Vagina (tissue), 2 donors: ENCODE measurements around the gene MELTF. TPM values are rescaled to one million over a fixed set of nuclear protein-coding genes. Genes with fewer than 3 reads are reported as not detected.

Experiments used
- DNase-seq, 2 donors: peaks; one replicate each; pipeline ENCODE4 v3.0.0-alpha.2; 2017; ENCODE audit errors: extremely low spot score in 2 of 2
- H3K27ac ChIP-seq: fragments of 200-600 bp; sonication (generic); one replicate; pipeline ENCODE4 v1.5.1; 2019
- H3K27me3 ChIP-seq: fragments of 200-600 bp; sonication (generic); one replicate; pipeline ENCODE4 v1.5.1; 2019
- H3K36me3 ChIP-seq, 2 donors: fragments of 200-600 bp; sonication (generic); one replicate each; pipeline ENCODE4 v1.5.1; 2017 to 2019
- H3K4me1 ChIP-seq: fragments of 200-600 bp; sonication (generic); one replicate; pipeline ENCODE4 v1.5.1; 2019
- H3K4me3 ChIP-seq, 2 donors: fragments of 200-600 bp; sonication (generic); 1 replicate in 1 of 2; 2 replicates in 1 of 2; pipeline ENCODE4 v1.5.1; 2016 to 2019
- H3K9me3 ChIP-seq: fragments of 200-600 bp; sonication (generic); one replicate; pipeline ENCODE4 v1.5.1; 2019
- POLR2A ChIP-seq, 2 donors: fragments of 450-650 bp; IDR thresholded peaks; one replicate each; pipeline ENCODE4 v1.6.1; 2017; ENCODE audit warnings: antibody characterized with exemption in 2 of 2, mild to moderate bottlenecking in 2 of 2, moderate library complexity in 2 of 2
- POLR2AphosphoS5 ChIP-seq, 2 donors: sonication (generic); formaldehyde crosslinking; IDR thresholded peaks; one replicate each; pipeline ENCODE4 v1.9.0; 2017; ENCODE audit warnings: antibody characterized with exemption in 2 of 2, mild to moderate bottlenecking in 2 of 2, low read depth in 1 of 2; ENCODE audit not compliant: insufficient read depth in 1 of 2
- intact Hi-C: fragments of 100-400 bp; cut with DNase I; formaldehyde crosslinking; loops from one replicate; pipeline ENCODE4 v1.15.1; 2023
- total RNA-seq: library from RNA; depleted of rRNA; stranded (reverse); fragments of >200 nt; gene quantifications from one replicate; pipeline ENCODE4 v1.2.3, GENCODE V29; 2016
- TF ChIP-seq, protein P1 (sequence below), 3 experiments: fragments of 450-650 bp in 2 of 3; fragments of 200-600 bp in 1 of 3; sonication (generic) in 1 of 3; IDR thresholded peaks; one replicate each; pipeline ENCODE4 v1.5.1; 2017 to 2019; ENCODE audit warnings: antibody characterized with exemption in 3 of 3, mild to moderate bottlenecking in 2 of 3, moderate library complexity in 2 of 3

MELTF gene
- total RNA-seq, 1 donor from 2014 or later: 23.6 TPM

- peaks cover 7% of the 10 kb centered on the region for H3K4me1 ChIP-seq
- no peaks in the 10 kb centered on the region for H3K27me3 ChIP-seq
- H3K27ac ChIP-seq: no peak overlapping the region
- no peak for DNase-seq
- intact Hi-C loops: loop anchor here (10.0 kb wide), 1 partner anchor 128 kb away; no protein-coding TSS in a partner anchor
- H3K36me3 ChIP-seq: no peaks in the 10 kb centered on the region
- H3K9me3 ChIP-seq: no peaks in the 10 kb centered on the region
- H3K4me3 ChIP-seq: no peak overlapping the region
- no peak for TF ChIP-seq POLR2A (IDR thresholded peaks at IDR 0.05)
- TF ChIP-seq POLR2AphosphoS5 (IDR thresholded peaks at IDR 0.05; ENCODE audit: insufficient read depth in 1 of 2, low read depth in 1 of 2): no peak
- TF ChIP-seq, protein P1, sequence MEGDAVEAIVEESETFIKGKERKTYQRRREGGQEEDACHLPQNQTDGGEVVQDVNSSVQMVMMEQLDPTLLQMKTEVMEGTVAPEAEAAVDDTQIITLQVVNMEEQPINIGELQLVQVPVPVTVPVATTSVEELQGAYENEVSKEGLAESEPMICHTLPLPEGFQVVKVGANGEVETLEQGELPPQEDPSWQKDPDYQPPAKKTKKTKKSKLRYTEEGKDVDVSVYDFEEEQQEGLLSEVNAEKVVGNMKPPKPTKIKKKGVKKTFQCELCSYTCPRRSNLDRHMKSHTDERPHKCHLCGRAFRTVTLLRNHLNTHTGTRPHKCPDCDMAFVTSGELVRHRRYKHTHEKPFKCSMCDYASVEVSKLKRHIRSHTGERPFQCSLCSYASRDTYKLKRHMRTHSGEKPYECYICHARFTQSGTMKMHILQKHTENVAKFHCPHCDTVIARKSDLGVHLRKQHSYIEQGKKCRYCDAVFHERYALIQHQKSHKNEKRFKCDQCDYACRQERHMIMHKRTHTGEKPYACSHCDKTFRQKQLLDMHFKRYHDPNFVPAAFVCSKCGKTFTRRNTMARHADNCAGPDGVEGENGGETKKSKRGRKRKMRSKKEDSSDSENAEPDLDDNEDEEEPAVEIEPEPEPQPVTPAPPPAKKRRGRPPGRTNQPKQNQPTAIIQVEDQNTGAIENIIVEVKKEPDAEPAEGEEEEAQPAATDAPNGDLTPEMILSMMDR (IDR thresholded peaks at IDR 0.05): no peak
Observed at GRCh38 chr3:196962108-196962929, 67.3 kb downstream of the MELTF start.

GRCh38 chr3:196954832-196955231 is 74.8 kb downstream of the MELTF start:
- no peaks in the 10 kb centered on the region for H3K27me3 ChIP-seq
- TF ChIP-seq POLR2AphosphoS5 (IDR thresholded peaks at IDR 0.05; ENCODE audit: insufficient read depth in 1 of 2, low read depth in 1 of 2) (no peak), POLR2A (IDR thresholded peaks at IDR 0.05) (no peak)
- TF ChIP-seq, protein P1 (IDR thresholded peaks at IDR 0.05): no peak
- no peak overlapping the region for H3K27ac ChIP-seq
- no peaks in the 10 kb centered on the region for H3K36me3 ChIP-seq
- no peaks in the 10 kb centered on the region for H3K9me3 ChIP-seq
- H3K4me1 ChIP-seq: no peaks in the 10 kb centered on the region
- H3K4me3 ChIP-seq: no peak overlapping the region
- intact Hi-C loops: no loop called here
- DNase-seq: no peak

Other genes with a start within 250 kb of the MELTF start
- 50.6 TPM for gene SENP5, start 161.9 kb downstream of the MELTF start, total RNA-seq
- 25.8 TPM for gene NCBP2, start 87.3 kb downstream of the MELTF start, total RNA-seq
- gene PIGZ, start 61.0 kb downstream of the MELTF start, total RNA-seq: 9.8 TPM